K562 (cell line): ENCODE data around the gene EXOC2.

Source experiments
- HOMEZ ChIP-seq: fragments of 250-450 bp; sonication (Bioruptor Pico); IDR thresholded peaks from 2 replicates; pipeline ENCODE4 v1.4.0; 2020; ENCODE audit warnings: mild to moderate bottlenecking, moderate library complexity
- KLF1 ChIP-seq: fragments of 450-650 bp; IDR thresholded peaks from 2 replicates; pipeline ENCODE4 v1.6.1; 2016; ENCODE audit warnings: missing genetic modification characterization, missing compliant biosample characterization
- MAX ChIP-seq: sonication (generic); formaldehyde crosslinking; IDR thresholded peaks from 2 replicates; pipeline ENCODE4 v1.9.0; 2022; ENCODE audit warnings: mild to moderate bottlenecking, missing genetic modification reagents
- POLR2A ChIP-seq: fragments of 450-650 bp; conservative IDR thresholded peaks from 2 replicates; pipeline ENCODE4 v1.6.1; 2016
- RBM39 ChIP-seq: fragments of 200-400 bp; formaldehyde crosslinking; optimal IDR thresholded peaks from 2 replicates; pipeline ENCODE3; 2018; ENCODE audit warnings: low read depth, low read length
- SIRT6 ChIP-seq: IDR thresholded peaks from one replicate; pipeline ENCODE4 v1.6.1; 2012; ENCODE audit warnings: low read depth, mild to moderate bottlenecking, control low read depth, inconsistent platforms, low read length, moderate library complexity
- USF2 ChIP-seq: sonication (generic); formaldehyde crosslinking; IDR thresholded peaks from 2 replicates; pipeline ENCODE4 v1.5.0; 2020; ENCODE audit warnings: missing genetic modification reagents
- ZBTB7A ChIP-seq: IDR thresholded peaks from 2 replicates; pipeline ENCODE4 v1.6.1; 2011; ENCODE audit warnings: low read depth, mild to moderate bottlenecking, low read length, moderate library complexity, borderline replicate concordance; ENCODE audit not compliant: control insufficient read depth
- ZNF12 ChIP-seq: sonication (generic); formaldehyde crosslinking; IDR thresholded peaks from 2 replicates; pipeline ENCODE4 v1.4.0; 2020; ENCODE audit warnings: mild to moderate bottlenecking, missing genetic modification reagents
- TF ChIP-seq, protein P1 (sequence below): fragments of 150-350 bp; conservative IDR thresholded peaks from 2 replicates; pipeline ENCODE4 v1.6.1; 2014; ENCODE audit warnings: low read length
- TF ChIP-seq, protein P2 (sequence below), 3 experiments: IDR thresholded peaks in 2 of 3; conservative IDR thresholded peaks in 1 of 3; 2 replicates each; pipeline ENCODE4 v1.5.1; 2011 to 2012; ENCODE audit warnings: low read length in 3 of 3, mild to moderate bottlenecking in 3 of 3, control low read depth in 2 of 3, improper control_type of control experiment in 1 of 3, inconsistent platforms in 1 of 3, low read depth in 1 of 3, mixed read lengths in 1 of 3, moderate library complexity in 1 of 3; ENCODE audit not compliant: insufficient read depth in 2 of 3

DNA sequence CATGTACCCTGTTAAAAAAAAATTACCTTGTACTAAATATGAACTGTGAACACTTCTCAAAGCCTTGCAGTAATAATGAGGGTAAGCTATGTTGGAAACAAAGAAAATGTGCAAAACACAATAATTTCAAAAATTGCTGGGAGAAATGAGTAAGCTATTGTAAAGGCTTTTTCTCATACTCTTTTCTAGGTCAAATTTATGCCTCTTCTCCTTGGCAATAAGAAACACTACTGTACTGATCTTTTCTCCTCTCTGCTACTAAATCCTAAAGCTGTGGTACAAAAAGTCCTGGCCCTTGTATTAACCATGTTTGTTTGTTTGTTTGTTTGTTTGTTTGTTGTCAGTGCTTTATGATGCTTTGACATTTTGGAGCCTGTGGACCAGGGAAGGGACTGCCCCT is 18.5 kb downstream of the EXOC2 start:
- no peak for TF ChIP-seq MAX
- TF ChIP-seq HOMEZ (CRISPR knock-in tag), result no peak
- TF ChIP-seq SIRT6, result no peak
- TF ChIP-seq, protein P1, sequence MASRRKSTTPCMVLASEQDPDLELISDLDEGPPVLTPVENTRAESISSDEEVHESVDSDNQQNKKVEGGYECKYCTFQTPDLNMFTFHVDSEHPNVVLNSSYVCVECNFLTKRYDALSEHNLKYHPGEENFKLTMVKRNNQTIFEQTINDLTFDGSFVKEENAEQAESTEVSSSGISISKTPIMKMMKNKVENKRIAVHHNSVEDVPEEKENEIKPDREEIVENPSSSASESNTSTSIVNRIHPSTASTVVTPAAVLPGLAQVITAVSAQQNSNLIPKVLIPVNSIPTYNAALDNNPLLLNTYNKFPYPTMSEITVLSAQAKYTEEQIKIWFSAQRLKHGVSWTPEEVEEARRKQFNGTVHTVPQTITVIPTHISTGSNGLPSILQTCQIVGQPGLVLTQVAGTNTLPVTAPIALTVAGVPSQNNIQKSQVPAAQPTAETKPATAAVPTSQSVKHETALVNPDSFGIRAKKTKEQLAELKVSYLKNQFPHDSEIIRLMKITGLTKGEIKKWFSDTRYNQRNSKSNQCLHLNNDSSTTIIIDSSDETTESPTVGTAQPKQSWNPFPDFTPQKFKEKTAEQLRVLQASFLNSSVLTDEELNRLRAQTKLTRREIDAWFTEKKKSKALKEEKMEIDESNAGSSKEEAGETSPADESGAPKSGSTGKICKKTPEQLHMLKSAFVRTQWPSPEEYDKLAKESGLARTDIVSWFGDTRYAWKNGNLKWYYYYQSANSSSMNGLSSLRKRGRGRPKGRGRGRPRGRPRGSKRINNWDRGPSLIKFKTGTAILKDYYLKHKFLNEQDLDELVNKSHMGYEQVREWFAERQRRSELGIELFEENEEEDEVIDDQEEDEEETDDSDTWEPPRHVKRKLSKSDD, result no peak
- no peak for TF ChIP-seq POLR2A
- TF ChIP-seq ZNF12, result no peak
- no peak for TF ChIP-seq RBM39
- TF ChIP-seq USF2 (CRISPR knock-in tag), result no peak
- TF ChIP-seq ZBTB7A, result no peak
- TF ChIP-seq, protein P2, sequence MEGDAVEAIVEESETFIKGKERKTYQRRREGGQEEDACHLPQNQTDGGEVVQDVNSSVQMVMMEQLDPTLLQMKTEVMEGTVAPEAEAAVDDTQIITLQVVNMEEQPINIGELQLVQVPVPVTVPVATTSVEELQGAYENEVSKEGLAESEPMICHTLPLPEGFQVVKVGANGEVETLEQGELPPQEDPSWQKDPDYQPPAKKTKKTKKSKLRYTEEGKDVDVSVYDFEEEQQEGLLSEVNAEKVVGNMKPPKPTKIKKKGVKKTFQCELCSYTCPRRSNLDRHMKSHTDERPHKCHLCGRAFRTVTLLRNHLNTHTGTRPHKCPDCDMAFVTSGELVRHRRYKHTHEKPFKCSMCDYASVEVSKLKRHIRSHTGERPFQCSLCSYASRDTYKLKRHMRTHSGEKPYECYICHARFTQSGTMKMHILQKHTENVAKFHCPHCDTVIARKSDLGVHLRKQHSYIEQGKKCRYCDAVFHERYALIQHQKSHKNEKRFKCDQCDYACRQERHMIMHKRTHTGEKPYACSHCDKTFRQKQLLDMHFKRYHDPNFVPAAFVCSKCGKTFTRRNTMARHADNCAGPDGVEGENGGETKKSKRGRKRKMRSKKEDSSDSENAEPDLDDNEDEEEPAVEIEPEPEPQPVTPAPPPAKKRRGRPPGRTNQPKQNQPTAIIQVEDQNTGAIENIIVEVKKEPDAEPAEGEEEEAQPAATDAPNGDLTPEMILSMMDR (IDR thresholded peaks at IDR 0.05 in 2 of 3, conservative IDR thresholded peaks at IDR 0.05 in 1 of 3; ENCODE audit: insufficient read depth in 2 of 3, low read depth in 1 of 3, low read length in 3 of 3), result no peak
- no peak for TF ChIP-seq KLF1 (tag)
